Stomach (tissue), 4 donors: Measurements from ENCODE around the gene EIF5.

Experiments used
- CTCF ChIP-seq, 7 experiments: fragments of 450-650 bp in 4 of 7; fragments of 200-600 bp in 3 of 7; sonication (generic) in 3 of 7; IDR thresholded peaks; one replicate each; pipeline ENCODE4 v1.5.1; 2016 to 2019; ENCODE audit warnings: antibody characterized with exemption in 7 of 7, control low read depth in 2 of 7, mild to moderate bottlenecking in 1 of 7
- POLR2A ChIP-seq, 4 donors: fragments of 450-650 bp; IDR thresholded peaks; one replicate each; pipeline ENCODE4 v1.6.1; 2016; ENCODE audit warnings: antibody characterized with exemption in 4 of 4, control low read depth in 2 of 4, mild to moderate bottlenecking in 1 of 4, moderate library complexity in 1 of 4
- POLR2AphosphoS5 ChIP-seq, 3 donors: sonication (generic); formaldehyde crosslinking; IDR thresholded peaks; one replicate each; pipeline ENCODE4 v1.6.1; 2016; ENCODE audit warnings: antibody characterized with exemption in 3 of 3

- TF ChIP-seq CTCF (IDR thresholded peaks at IDR 0.05) (no peak), POLR2A (IDR thresholded peaks at IDR 0.05) (no peak), POLR2AphosphoS5 (IDR thresholded peaks at IDR 0.05) (no peak)
Observed at GRCh38 chr14:103298620-103299019, 35.4 kb upstream of the EIF5 start.
